Esophagus squamous epithelium (tissue), 5 donors: ENCODE measurements around the gene REL. TPM values are rescaled to one million over a fixed set of nuclear protein-coding genes. Genes with fewer than 3 reads are reported as not detected.
A peak's percentile ranks its signal among the peaks of the same experiment; 100 is the strongest.

Experiments used
- DNase-seq: peaks from one replicate; lab custom pipeline; 2025; lab: John Stamatoyannopoulos, UW
- H3K27ac ChIP-seq, 4 donors: fragments of 200-600 bp; sonication (generic); one replicate each; pipeline ENCODE4 v1.5.1; 2016 to 2019; ENCODE audit warnings: mild to moderate bottlenecking in 1 of 4
- H3K27me3 ChIP-seq, 4 donors: fragments of 200-600 bp; sonication (generic); 1 replicate in 3 of 4; 2 replicates in 1 of 4; pipeline versions ENCODE4 v1.5.1 to v1.6.0; 2017 to 2021; ENCODE audit warnings: antibody characterized with exemption in 1 of 4
- H3K36me3 ChIP-seq, 3 donors: fragments of 200-600 bp; sonication (generic); one replicate each; pipeline ENCODE4 v1.5.1; 2016 to 2019
- H3K4me1 ChIP-seq, 3 donors: fragments of 200-600 bp; sonication (generic); one replicate each; pipeline ENCODE4 v1.5.1; 2017 to 2019
- H3K4me3 ChIP-seq, 4 donors: fragments of 200-600 bp; sonication (generic); 1 replicate in 3 of 4; 2 replicates in 1 of 4; pipeline ENCODE4 v1.5.1; 2016 to 2019; ENCODE audit warnings: mild to moderate bottlenecking in 2 of 4, moderate library complexity in 1 of 4
- H3K9me3 ChIP-seq, 3 donors: fragments of 200-600 bp; sonication (generic); one replicate each; pipeline ENCODE4 v1.5.1; 2016 to 2019
- CTCF ChIP-seq, 6 experiments: fragments of 450-650 bp in 4 of 6; fragments of 200-600 bp in 2 of 6; sonication (generic) in 2 of 6; IDR thresholded peaks; one replicate each; pipeline ENCODE4 v1.5.1; 2016 to 2019; ENCODE audit warnings: antibody characterized with exemption in 6 of 6, mild to moderate bottlenecking in 4 of 6, moderate library complexity in 4 of 6
- POLR2A ChIP-seq, 4 donors: fragments of 450-650 bp; IDR thresholded peaks; one replicate each; pipeline ENCODE4 v1.6.1; 2017; ENCODE audit warnings: antibody characterized with exemption in 4 of 4, mild to moderate bottlenecking in 4 of 4, moderate library complexity in 3 of 4
- WGBS, 2 donors: methylation state at CpG; one replicate each; pipeline ENCODE4 v1.1.5; 2018; 5-methylcytosine and 5-hydroxymethylcytosine counted together
- intact Hi-C: fragments of 100-400 bp; cut with DNase I; formaldehyde crosslinking; loops from one replicate; pipeline ENCODE4 v1.15.0; 2022
- total RNA-seq, 4 donors: library from RNA; depleted of rRNA; stranded (reverse); fragments of >200 nt; gene quantifications; one replicate each; pipeline ENCODE4 v1.1.0, GENCODE V29; 2016
- donor health status: DM: yes; HTN: yes; CAD: no.

The REL gene
- total RNA-seq, 4 donors from 2014 or later: 16.3 to 20.9 (median 16.8) TPM

GRCh38 chr2:60960706-60961105 is 79.3 kb downstream of the REL start:
- TF ChIP-seq CTCF (IDR thresholded peaks at IDR 0.05) (no peak), POLR2A (IDR thresholded peaks at IDR 0.05) (no peak)
- intact Hi-C loops: no loop called here
- WGBS, 2 donors: 30 to 71% methylated on average over 1 of the region's 1 CpG
- DNase-seq: no peak
- Histone ChIP-seq H3K4me1 (peaks cover 9 to 89% (median 20%) of the 10 kb centered on the region in 3 donors), H3K36me3 (no peaks in the 10 kb centered on the region), H3K27ac (peak overlapping the region; percentile 40 to 89 (median 78)), H3K27me3 (no peaks in the 10 kb centered on the region), H3K9me3 (no peaks in the 10 kb centered on the region), H3K4me3 (no peak overlapping the region)

GRCh38 chr2:60961457-60961856 is 80.1 kb downstream of the REL start:
- H3K4me3 ChIP-seq: no peak overlapping the region
- no peaks in the 10 kb centered on the region for H3K27me3 ChIP-seq
- TF ChIP-seq CTCF (IDR thresholded peaks at IDR 0.05): no peak
- TF ChIP-seq POLR2A (IDR thresholded peaks at IDR 0.05): no peak
- H3K4me1 ChIP-seq: peaks cover 9 to 95% (median 20%) of the 10 kb centered on the region in 3 donors
- H3K27ac ChIP-seq: peak overlapping the region; percentile 40 to 89 (median 64)
- H3K9me3 ChIP-seq: no peaks in the 10 kb centered on the region
- H3K36me3 ChIP-seq: no peaks in the 10 kb centered on the region
- 41 to 66% methylated on average over 4 of the region's 4 CpGs for WGBS, 2 donors
- DNase-seq: no peak
- intact Hi-C loops: no loop called here

GRCh38 chr2:60962528-60962927 is 81.2 kb downstream of the REL start:
- H3K4me1 ChIP-seq: peaks cover 9 to 87% (median 16%) of the 10 kb centered on the region in 3 donors
- no peaks in the 10 kb centered on the region for H3K36me3 ChIP-seq
- H3K27ac ChIP-seq: peak overlapping the region in 2 of 4 donors; percentile 61 to 89
- intact Hi-C loops: no loop called here
- TF ChIP-seq POLR2A (IDR thresholded peaks at IDR 0.05) (no peak), CTCF (IDR thresholded peaks at IDR 0.05) (no peak)
- 56 to 58% methylated on average over 2 of the region's 2 CpGs for WGBS, 2 donors
- H3K27me3 ChIP-seq: no peaks in the 10 kb centered on the region
- DNase-seq: no peak
- H3K9me3 ChIP-seq: no peaks in the 10 kb centered on the region
- H3K4me3 ChIP-seq: no peak overlapping the region

- H3K27me3 ChIP-seq: no peaks in the 10 kb centered on the region
- intact Hi-C loops: no loop called here
- H3K4me3 ChIP-seq: no peak overlapping the region
- peak overlapping the region in 3 of 4 donors; percentile 17 to 89 (median 49) for H3K27ac ChIP-seq
- no peak for TF ChIP-seq POLR2A (IDR thresholded peaks at IDR 0.05)
- no peak for TF ChIP-seq CTCF (IDR thresholded peaks at IDR 0.05)
- peaks cover 9 to 81% (median 11%) of the 10 kb centered on the region in 3 donors for H3K4me1 ChIP-seq
- H3K9me3 ChIP-seq: no peaks in the 10 kb centered on the region
- no peaks in the 10 kb centered on the region for H3K36me3 ChIP-seq
- no peak for DNase-seq
Observed at GRCh38 chr2:60963190-60963589, 81.8 kb downstream of the REL start.

GRCh38 chr2:60964651-60965498 is 83.5 kb downstream of the REL start:
- Histone ChIP-seq H3K27ac (peak overlapping the region in 2 of 4 donors; percentile 35 to 42), H3K36me3 (no peaks in the 10 kb centered on the region), H3K4me3 (no peak overlapping the region), H3K4me1 (peaks cover 0 to 64% (median 4%) of the 10 kb centered on the region in 3 donors), H3K27me3 (no peaks in the 10 kb centered on the region), H3K9me3 (no peaks in the 10 kb centered on the region)
- DNase-seq: no peak
- WGBS, 2 donors: 65 to 69% methylated on average over 7 of the region's 7 CpGs
- intact Hi-C loops: no loop called here
- TF ChIP-seq CTCF (IDR thresholded peaks at IDR 0.05) (no peak), POLR2A (IDR thresholded peaks at IDR 0.05) (no peak)
